Tracheal epithelial cell (primary cell): ENCODE data around the gene ZNF608. TPM values are rescaled to one million over a fixed set of nuclear protein-coding genes. Genes with fewer than 3 reads are reported as not detected.

ENCODE experiments used
- total RNA-seq: library from RNA; depleted of rRNA; stranded (reverse); fragments of >200 nt; gene quantifications from 2 replicates; pipeline ENCODE4 v1.2.1, GENCODE V29; 2014

The ZNF608 gene, protein sequence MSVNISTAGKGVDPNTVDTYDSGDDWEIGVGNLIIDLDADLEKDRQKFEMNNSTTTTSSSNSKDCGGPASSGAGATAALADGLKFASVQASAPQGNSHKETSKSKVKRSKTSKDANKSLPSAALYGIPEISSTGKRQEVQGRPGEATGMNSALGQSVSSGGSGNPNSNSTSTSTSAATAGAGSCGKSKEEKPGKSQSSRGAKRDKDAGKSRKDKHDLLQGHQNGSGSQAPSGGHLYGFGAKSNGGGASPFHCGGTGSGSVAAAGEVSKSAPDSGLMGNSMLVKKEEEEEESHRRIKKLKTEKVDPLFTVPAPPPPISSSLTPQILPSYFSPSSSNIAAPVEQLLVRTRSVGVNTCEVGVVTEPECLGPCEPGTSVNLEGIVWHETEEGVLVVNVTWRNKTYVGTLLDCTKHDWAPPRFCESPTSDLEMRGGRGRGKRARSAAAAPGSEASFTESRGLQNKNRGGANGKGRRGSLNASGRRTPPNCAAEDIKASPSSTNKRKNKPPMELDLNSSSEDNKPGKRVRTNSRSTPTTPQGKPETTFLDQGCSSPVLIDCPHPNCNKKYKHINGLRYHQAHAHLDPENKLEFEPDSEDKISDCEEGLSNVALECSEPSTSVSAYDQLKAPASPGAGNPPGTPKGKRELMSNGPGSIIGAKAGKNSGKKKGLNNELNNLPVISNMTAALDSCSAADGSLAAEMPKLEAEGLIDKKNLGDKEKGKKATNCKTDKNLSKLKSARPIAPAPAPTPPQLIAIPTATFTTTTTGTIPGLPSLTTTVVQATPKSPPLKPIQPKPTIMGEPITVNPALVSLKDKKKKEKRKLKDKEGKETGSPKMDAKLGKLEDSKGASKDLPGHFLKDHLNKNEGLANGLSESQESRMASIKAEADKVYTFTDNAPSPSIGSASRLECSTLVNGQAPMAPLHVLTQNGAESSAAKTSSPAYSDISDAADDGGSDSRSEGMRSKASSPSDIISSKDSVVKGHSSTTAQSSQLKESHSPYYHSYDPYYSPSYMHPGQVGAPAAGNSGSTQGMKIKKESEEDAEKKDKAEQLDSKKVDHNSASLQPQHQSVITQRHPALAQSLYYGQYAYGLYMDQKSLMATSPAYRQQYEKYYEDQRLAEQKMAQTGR (N-terminal part only)
- total RNA-seq, result 6.2 and 13.3 TPM in 2 replicates

DNA sequence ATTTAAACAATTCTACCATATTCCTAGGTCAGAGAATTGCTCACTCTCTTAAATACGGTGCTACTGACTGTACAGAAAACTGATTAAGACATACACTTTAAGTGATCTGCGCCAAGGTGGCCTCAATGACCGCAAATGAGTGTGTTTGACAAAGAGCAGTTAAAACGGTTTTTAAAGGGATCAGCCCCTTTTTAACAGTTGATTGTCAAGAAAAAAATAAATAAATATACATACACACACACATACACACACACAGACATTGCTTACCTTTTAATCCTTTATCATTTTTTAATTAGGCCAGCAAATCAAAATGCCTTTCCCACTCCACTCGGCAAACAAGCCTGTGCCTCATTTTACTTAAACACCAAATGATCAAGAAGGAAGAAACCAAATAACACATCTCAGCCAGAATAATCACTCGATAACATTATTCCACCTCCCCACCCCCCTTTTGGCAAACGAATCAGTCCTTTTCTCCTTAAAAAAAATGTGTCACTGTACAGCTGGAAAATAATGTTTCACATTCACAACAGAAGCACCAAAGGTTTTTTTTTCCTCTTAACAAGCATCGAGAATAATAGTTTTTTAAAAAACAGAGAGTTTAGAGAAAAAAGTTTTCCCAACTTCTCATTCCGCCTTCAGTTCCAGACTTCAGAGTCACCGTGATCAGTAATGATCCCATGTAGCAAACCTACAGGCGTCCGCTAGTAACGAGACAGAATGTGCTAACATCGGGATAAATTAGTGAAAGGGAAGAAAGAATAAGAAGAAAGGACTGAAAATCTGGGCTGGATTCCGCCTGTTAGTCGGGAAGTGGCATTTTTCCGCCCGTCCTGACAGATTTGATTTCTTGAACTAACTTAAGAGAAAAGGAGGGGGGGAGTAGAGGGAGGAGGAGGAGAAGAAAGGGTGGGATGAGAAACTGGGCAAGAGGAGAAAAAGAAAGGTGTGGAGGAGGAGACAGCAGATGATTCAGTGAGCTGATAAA lies at the start of gene ZNF608:
TSS of gene ZNF608 (minus strand) at position 712 of the 988 bp plus-strand sequence. CDS start 1,650 bp downstream, outside the sequence.

